Fibroblast of villous mesenchyme (primary cell): ENCODE measurements around the gene LZTR1. TPM values are rescaled to one million over a fixed set of nuclear protein-coding genes. Genes with fewer than 3 reads are reported as not detected.
"Not testable (repeated sequence)": the region's sequence is repeated elsewhere in the genome, so short reads cannot be mapped to it uniquely, and the experiment has no call there.

Source experiments
- DNase-seq: peaks from one replicate; pipeline ENCODE4 v3.0.0-alpha.2; 2010; ENCODE audit warnings: low read depth
- H3K4me3 ChIP-seq: 2 replicates; pipeline ENCODE4 v1.5.1; 2011; ENCODE audit warnings: low read depth, mild to moderate bottlenecking, low read length
- total RNA-seq: library from RNA; depleted of rRNA; stranded (reverse); fragments of >200 nt; gene quantifications from 2 replicates; pipeline ENCODE4 v1.2.3, GENCODE V29; 2012
- TF ChIP-seq, protein P1 (sequence below): IDR thresholded peaks from 2 replicates; pipeline ENCODE4 v1.5.1; 2012; ENCODE audit warnings: low read depth, mild to moderate bottlenecking, low read length; ENCODE audit not compliant: insufficient read depth

The LZTR1 gene
- total RNA-seq, 1 donor, result 60.9 TPM

DNA sequence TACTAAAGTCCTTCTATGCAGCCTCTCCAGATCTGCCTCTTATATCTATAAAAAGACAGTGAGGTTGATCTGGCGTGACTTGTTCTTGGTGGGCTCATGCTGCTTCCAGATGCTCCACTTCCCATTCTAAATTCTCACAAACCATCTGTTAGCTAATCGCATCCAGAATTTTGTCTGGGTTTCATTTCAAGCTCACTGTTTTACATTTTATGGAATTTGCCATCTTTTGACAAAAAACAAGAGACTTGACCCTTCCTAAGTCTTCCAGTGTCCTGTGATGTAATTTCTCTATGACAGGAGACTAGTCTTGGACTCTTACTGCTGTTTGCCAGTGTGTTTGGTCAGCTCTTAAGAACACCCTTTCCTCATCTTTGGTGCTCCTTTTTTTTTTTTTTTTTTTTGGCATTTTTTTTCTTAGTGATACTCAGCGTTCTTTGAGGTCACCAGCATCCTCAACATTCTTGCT, 41.9 kb upstream of the LZTR1 start:
- TF ChIP-seq, protein P1, sequence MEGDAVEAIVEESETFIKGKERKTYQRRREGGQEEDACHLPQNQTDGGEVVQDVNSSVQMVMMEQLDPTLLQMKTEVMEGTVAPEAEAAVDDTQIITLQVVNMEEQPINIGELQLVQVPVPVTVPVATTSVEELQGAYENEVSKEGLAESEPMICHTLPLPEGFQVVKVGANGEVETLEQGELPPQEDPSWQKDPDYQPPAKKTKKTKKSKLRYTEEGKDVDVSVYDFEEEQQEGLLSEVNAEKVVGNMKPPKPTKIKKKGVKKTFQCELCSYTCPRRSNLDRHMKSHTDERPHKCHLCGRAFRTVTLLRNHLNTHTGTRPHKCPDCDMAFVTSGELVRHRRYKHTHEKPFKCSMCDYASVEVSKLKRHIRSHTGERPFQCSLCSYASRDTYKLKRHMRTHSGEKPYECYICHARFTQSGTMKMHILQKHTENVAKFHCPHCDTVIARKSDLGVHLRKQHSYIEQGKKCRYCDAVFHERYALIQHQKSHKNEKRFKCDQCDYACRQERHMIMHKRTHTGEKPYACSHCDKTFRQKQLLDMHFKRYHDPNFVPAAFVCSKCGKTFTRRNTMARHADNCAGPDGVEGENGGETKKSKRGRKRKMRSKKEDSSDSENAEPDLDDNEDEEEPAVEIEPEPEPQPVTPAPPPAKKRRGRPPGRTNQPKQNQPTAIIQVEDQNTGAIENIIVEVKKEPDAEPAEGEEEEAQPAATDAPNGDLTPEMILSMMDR, result no peak

DNA sequence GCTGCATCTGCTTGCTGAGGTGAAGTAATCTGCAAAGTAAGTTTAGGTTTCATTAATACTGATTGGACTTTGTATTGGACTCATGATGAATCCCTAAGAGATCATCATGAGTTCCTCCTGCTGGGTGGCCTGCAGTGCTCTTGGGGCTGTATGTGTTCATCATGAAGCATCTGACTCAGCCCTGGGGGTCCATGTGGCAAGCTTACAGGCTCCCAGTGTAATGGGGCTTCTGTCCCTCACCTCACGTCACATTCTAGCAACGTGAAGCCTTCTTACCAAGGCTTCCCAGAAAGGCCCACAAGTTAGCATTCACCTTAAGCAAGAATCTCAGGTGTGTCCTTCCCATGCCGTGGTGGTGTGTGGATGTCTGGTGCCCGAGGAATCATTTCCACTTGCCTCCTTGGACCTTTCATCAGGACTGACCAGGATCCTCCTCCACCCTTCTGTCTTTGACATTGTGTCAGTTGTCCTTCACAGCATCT, 41.2 kb upstream of the LZTR1 start:
- no peak for DNase-seq
- H3K4me3 ChIP-seq, result no peak overlapping the region
- TF ChIP-seq, protein P1, result no peak

More for the DNA sequence above, 41.9 kb upstream of the LZTR1 start:
- H3K4me3 ChIP-seq, result no peak overlapping the region
- DNase-seq, result peak; percentile 72

DNA sequence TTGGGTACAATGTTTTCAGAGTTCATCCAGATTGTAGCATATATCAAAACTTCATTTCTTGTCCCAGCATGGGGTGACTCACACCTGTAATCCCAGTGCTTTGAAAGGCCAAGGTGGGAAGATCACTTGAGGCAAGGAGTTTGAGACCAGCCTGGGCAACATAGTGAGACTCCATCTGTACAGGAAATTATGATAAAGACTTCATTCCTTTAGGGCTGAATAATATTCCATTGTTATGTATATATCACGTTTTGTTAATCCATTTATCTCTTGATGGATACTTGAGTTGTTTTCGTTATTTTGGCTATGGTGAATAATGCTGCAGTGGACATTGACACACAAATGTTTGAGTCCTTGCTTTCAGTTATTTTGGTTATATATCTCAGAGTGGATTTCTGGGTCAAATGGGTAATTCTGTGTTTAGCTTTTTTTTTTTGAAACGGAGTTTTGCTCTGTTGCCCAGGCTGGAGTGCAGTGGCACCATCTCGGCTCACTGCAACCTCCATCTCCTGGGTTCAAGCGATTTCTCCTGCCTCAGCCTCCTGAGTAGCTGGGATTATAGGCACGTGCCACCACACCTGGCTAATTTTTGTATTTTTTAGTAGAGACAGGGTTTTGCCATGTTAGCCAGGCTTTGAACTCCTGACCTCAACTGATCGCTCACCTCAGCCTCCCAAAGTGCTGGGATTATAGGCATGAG, 39.7 kb upstream of the LZTR1 start:
- not testable (repeated sequence) for H3K4me3 ChIP-seq

DNA sequence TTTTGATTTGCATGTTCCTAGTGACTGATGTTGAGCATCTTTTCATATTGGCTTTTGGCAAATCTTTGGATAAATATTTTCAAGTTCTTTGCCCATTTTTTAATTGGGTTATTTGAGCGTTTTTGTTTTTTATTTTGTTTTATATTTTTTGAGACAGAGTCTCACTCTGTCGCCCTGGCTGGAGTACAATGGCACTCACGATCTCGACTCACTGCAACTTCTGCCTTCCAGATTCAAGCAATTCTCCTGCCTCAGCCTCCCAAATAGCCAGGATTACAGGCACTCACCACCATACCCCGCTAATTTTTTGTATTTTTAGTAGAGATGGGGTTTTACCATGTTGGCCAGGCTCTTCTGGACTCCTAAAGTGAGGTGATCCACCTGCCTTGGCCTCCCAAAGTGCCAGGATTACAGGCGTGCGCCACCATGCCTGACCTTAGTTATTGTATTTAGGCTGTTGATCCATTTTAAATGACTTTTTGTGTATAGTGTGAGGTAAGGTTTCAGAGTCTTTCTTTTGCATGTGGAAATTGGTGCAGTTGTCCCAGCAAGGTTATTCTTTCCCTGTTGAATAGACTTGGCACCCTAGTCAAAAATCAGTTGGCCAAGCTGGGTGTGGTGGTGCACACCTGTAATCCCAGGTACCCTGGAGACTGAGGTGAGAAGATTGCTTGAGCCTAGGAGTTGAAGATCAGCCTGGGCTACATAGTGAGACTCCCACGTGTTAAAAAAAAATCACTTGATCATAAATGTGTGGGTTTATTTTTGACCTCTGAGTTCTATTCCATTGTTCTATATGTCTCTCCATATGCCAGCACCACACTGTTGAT, 38.8 kb upstream of the LZTR1 start:
- no peak for DNase-seq
- no peak overlapping the region for H3K4me3 ChIP-seq

More for the DNA sequence above, 39.7 kb upstream of the LZTR1 start:
- not testable (repeated sequence) for DNase-seq

DNA sequence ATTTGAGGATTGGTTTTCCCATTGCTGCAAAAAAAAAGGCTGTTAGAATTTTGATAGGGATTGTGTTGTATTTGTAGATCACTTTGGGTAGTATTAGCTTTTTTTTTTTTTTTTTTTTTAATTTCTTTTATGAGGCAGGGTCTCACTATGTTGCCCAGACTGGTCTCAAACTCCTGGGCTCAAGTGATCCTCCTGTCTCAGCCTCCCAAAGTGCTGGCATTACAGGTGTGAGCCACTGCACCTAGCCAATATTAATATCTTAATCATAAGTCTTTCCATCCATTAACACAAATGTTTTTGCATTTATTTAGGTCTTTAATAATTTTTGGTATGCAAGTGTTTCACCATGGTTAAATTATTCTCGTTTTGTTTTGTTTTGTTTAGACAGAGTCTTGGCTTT, 38.1 kb upstream of the LZTR1 start:
- no peak for DNase-seq
- no peak overlapping the region for H3K4me3 ChIP-seq
- TF ChIP-seq, protein P1, result no peak

More for the DNA sequence above, 38.8 kb upstream of the LZTR1 start:
- TF ChIP-seq, protein P1, result no peak

DNA sequence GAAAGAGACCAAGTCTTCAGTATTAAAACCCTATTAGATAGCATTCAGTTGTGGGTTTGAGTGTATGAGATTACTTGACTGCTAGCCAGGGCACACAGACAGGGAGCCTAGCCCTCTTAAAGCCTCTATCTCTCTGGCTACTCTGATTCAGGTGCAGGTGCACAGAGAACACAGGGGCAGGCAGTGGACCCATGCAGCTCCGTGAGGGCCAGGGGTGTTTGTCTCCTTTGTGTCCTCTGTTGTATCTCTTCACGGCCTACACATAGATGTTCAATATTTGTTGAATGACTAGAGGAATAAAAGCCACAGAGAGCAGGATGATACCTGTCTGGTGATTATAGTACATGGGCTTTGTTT, 36.5 kb upstream of the LZTR1 start:
- DNase-seq, result no peak

More for the DNA sequence above, 36.5 kb upstream of the LZTR1 start:
- no peak overlapping the region for H3K4me3 ChIP-seq
- TF ChIP-seq, protein P1, result no peak
